A549 (cell line): Measurements from ENCODE around the gene DCAF6. TPM values are rescaled to one million over a fixed set of nuclear protein-coding genes. Genes with fewer than 3 reads are reported as not detected.

Source experiments
- ATAC-seq, 2 experiments: fragments of 200-7000 bp in 1 of 2; fragments of >200 bp in 1 of 2; cut with Nextera tagmentation in 1 of 2; cut with Tn5 transposase in 1 of 2; 3 replicates each; pipeline versions ENCODE4 v1.8.0 to v1.9.1; 2018 to 2020; ENCODE audit warnings: mild to moderate bottlenecking in 1 of 2, moderate library complexity in 1 of 2
- CTCF ChIA-PET: fragments of 300-600 bp; sonication (Branson Sonifier 250); formaldehyde crosslinking; extraction: SDS; loops from one replicate; lab custom pipeline; 2021; ENCODE audit warnings: antibody characterized with exemption, inconsistent platforms; lab: Yijun Ruan, JAX
- POLR2A ChIA-PET: fragments of 350-600 bp; formaldehyde crosslinking; extraction: SDS; loops from one replicate; lab custom pipeline; 2021; ENCODE audit warnings: antibody characterized with exemption, inconsistent platforms; lab: Yijun Ruan, JAX
- DNase-seq, 2 experiments: peaks; one replicate each; pipeline versions ENCODE4 v3.0.0 to v3.0.0-alpha.2; 2011 to 2016; ENCODE audit warnings: low read depth in 1 of 2, low spot score in 1 of 2
- FAIRE-seq: peaks from 2 replicates; lab custom pipeline; 2011; peaks lifted over from hg19 to GRCh38; lab: Jason Lieb, UNC
- H3K27ac ChIP-seq, 2 experiments: fragments of >200 bp; sonication (Bioruptor Twin); formaldehyde crosslinking; 3 replicates each; pipeline ENCODE4 v1.5.1; 2016 to 2017
- H3K4me1 ChIP-seq: fragments of >200 bp; sonication (Bioruptor Twin); formaldehyde crosslinking; 3 replicates; pipeline ENCODE4 v1.6.1; 2016
- H3K4me2 ChIP-seq: fragments of >200 bp; sonication (Bioruptor Twin); formaldehyde crosslinking; 3 replicates; pipeline ENCODE4 v1.6.1; 2016
- H3K4me3 ChIP-seq: fragments of >200 bp; sonication (Bioruptor Twin); formaldehyde crosslinking; 3 replicates; pipeline ENCODE4 v1.5.1; 2016
- H3K9me3 ChIP-seq: fragments of >200 bp; sonication (Bioruptor Twin); formaldehyde crosslinking; 3 replicates; pipeline ENCODE4 v1.6.1; 2016
- ATOH8 ChIP-seq: fragments of 250-450 bp; sonication (Bioruptor Pico); IDR thresholded peaks from 2 replicates; pipeline ENCODE4 v1.5.0; 2020; ENCODE audit warnings: low read depth, mild to moderate bottlenecking, moderate library complexity
- BCL3 ChIP-seq: fragments of >200 bp; sonication (Bioruptor Twin); formaldehyde crosslinking; IDR thresholded peaks from 3 replicates; pipeline ENCODE4 v1.6.1; 2016
- BHLHE40 ChIP-seq: IDR thresholded peaks from 2 replicates; pipeline ENCODE4 v1.6.1; 2012; ENCODE audit warnings: low read depth, low read length, inconsistent platforms
- CEBPB ChIP-seq, 2 experiments: fragments of >200 bp in 1 of 2; sonication (Bioruptor Twin) in 1 of 2; formaldehyde crosslinking in 1 of 2; IDR thresholded peaks; 2 replicates each; pipeline ENCODE4 v1.6.1; 2012 to 2016
- CHD2 ChIP-seq: fragments of 150-350 bp; IDR thresholded peaks from 2 replicates; pipeline ENCODE4 v1.6.1; 2014; ENCODE audit warnings: low read length; ENCODE audit not compliant: partially characterized antibody
- CHD4 ChIP-seq: fragments of 200-600 bp; sonication (generic); IDR thresholded peaks from 2 replicates; pipeline ENCODE4 v1.6.1; 2016; ENCODE audit warnings: antibody characterized with exemption, mild to moderate bottlenecking, borderline replicate concordance
- E2F6 ChIP-seq: IDR thresholded peaks from 2 replicates; pipeline ENCODE4 v1.6.1; 2012; ENCODE audit warnings: low read depth, borderline replicate concordance
- EP300 ChIP-seq, 2 experiments: fragments of >200 bp; sonication (Bioruptor Twin); formaldehyde crosslinking; IDR thresholded peaks; 2 replicates in 1 of 2; 3 replicates in 1 of 2; pipeline ENCODE4 v1.6.1; 2016 to 2017
- ESRRA ChIP-seq: fragments of 150-350 bp; IDR thresholded peaks from 2 replicates; pipeline ENCODE4 v1.6.1; 2014; ENCODE audit warnings: mild to moderate bottlenecking, low read length, borderline replicate concordance
- HEYL ChIP-seq: fragments of 250-450 bp; sonication (Bioruptor Pico); IDR thresholded peaks from 2 replicates; pipeline ENCODE4 v1.8.0; 2021; ENCODE audit warnings: mild to moderate bottlenecking, moderate library complexity
- HOXA7 ChIP-seq: fragments of 250-450 bp; sonication (Bioruptor Pico); IDR thresholded peaks from 2 replicates; pipeline ENCODE4 v1.5.0; 2020; ENCODE audit warnings: mild to moderate bottlenecking, moderate library complexity
- HOXB5 ChIP-seq: fragments of 250-450 bp; sonication (Bioruptor Pico); IDR thresholded peaks from 2 replicates; pipeline ENCODE4 v1.5.0; 2020; ENCODE audit warnings: mild to moderate bottlenecking, moderate library complexity
- JUN ChIP-seq, 2 experiments: fragments of >200 bp; sonication (Bioruptor Twin); formaldehyde crosslinking; IDR thresholded peaks; 2 replicates in 1 of 2; 3 replicates in 1 of 2; pipeline ENCODE4 v1.6.1; 2016 to 2017
- MAFK ChIP-seq: fragments of 450-650 bp; IDR thresholded peaks from 2 replicates; pipeline ENCODE4 v1.6.1; 2014; ENCODE audit not compliant: partially characterized antibody
- MAX ChIP-seq: IDR thresholded peaks from 2 replicates; pipeline ENCODE4 v1.6.1; 2012
- MYC ChIP-seq: IDR thresholded peaks from 2 replicates; pipeline ENCODE4 v1.6.1; 2012; ENCODE audit warnings: mild to moderate bottlenecking, inconsistent platforms, low read length, improper control_type of control experiment, borderline replicate concordance
- NFE2L2 ChIP-seq: fragments of 150-350 bp; conservative IDR thresholded peaks from 2 replicates; pipeline ENCODE4 v1.6.1; 2014; ENCODE audit warnings: low read length
- NR3C1 ChIP-seq: fragments of >200 bp; sonication (Bioruptor Twin); formaldehyde crosslinking; IDR thresholded peaks from 3 replicates; pipeline ENCODE4 v1.6.1; 2017
- PBX3 ChIP-seq: IDR thresholded peaks from 2 replicates; pipeline ENCODE4 v1.6.1; 2012
- PHF8 ChIP-seq: fragments of 200-600 bp; sonication (generic); IDR thresholded peaks from 2 replicates; pipeline ENCODE4 v1.6.1; 2016; ENCODE audit warnings: low read depth, mild to moderate bottlenecking, antibody characterized with exemption, moderate library complexity, borderline replicate concordance
- POLR2AphosphoS2 ChIP-seq: conservative IDR thresholded peaks from 2 replicates; pipeline ENCODE4 v1.6.1; 2012; ENCODE audit warnings: low read length, improper control_type of control experiment, inconsistent platforms
- RAD21 ChIP-seq, 2 experiments: fragments of >200 bp in 1 of 2; sonication (Bioruptor Twin) in 1 of 2; formaldehyde crosslinking in 1 of 2; IDR thresholded peaks in 1 of 2; conservative IDR thresholded peaks in 1 of 2; 2 replicates in 1 of 2; 3 replicates in 1 of 2; pipeline ENCODE4 v1.6.1; 2012 to 2018; ENCODE audit warnings: inconsistent platforms in 1 of 2
- RARB ChIP-seq: fragments of 250-450 bp; sonication (Bioruptor Pico); IDR thresholded peaks from 2 replicates; pipeline ENCODE4 v1.8.0; 2021; ENCODE audit warnings: mild to moderate bottlenecking, moderate library complexity
- RCOR1 ChIP-seq: fragments of 150-350 bp; IDR thresholded peaks from 2 replicates; pipeline ENCODE4 v1.6.1; 2014; ENCODE audit warnings: antibody characterized with exemption, low read length, low read depth
- RFX5 ChIP-seq: fragments of 450-650 bp; IDR thresholded peaks from 2 replicates; pipeline ENCODE4 v1.7.1; 2014; ENCODE audit warnings: antibody characterized with exemption, mild to moderate bottlenecking, moderate library complexity
- RNF2 ChIP-seq: fragments of 200-600 bp; sonication (generic); IDR thresholded peaks from 2 replicates; pipeline ENCODE4 v1.6.1; 2016; ENCODE audit warnings: low read depth, mild to moderate bottlenecking, antibody characterized with exemption, moderate library complexity, borderline replicate concordance
- SMC3 ChIP-seq: fragments of >200 bp; sonication (Bioruptor Twin); formaldehyde crosslinking; IDR thresholded peaks from 3 replicates; pipeline ENCODE4 v1.6.1; 2018; ENCODE audit warnings: inconsistent platforms
- USF2 ChIP-seq: fragments of 450-650 bp; IDR thresholded peaks from 2 replicates; pipeline ENCODE4 v1.6.1; 2014; ENCODE audit warnings: antibody characterized with exemption
- ZSCAN20 ChIP-seq: fragments of 250-450 bp; sonication (Bioruptor Pico); IDR thresholded peaks from 2 replicates; pipeline ENCODE4 v1.8.0; 2022; ENCODE audit warnings: mild to moderate bottlenecking, moderate library complexity
- WGBS: methylation state at CpG from one replicate; pipeline ENCODE4 v1.1.6; 2017; ENCODE audit errors: missing lambda C conversion rate; 5-methylcytosine and 5-hydroxymethylcytosine counted together
- polyA plus RNA-seq, 4 experiments: library from polyadenylated mRNA; depleted of rRNA in 3 of 4; stranded (reverse); fragments of >200 nt; fragmentation: RNase III in 1 of 4; extraction: RNeasy Plus Mini Kit Qiagen cat#74134 plus additional on column Dnase treatment in 1 of 4; gene quantifications; 2 replicates in 3 of 4; 3 replicates in 1 of 4; pipeline ENCODE4 v1.2.3, GENCODE V29; 2011 to 2017

Gene DCAF6
- polyA plus RNA-seq, 2 of the 4 experiments (the other 2 are of a cell fraction) = 39.9 to 74.7 TPM

GRCh38 chr1:168101336-168101735 is 164.9 kb downstream of the DCAF6 start:
- 88% methylated on average over 8 of the region's 8 CpGs for WGBS
- Histone ChIP-seq H3K9me3 (no peaks in the 10 kb centered on the region), H3K4me3 (no peak overlapping the region), H3K27ac (no peak overlapping the region), H3K4me2 (no peak overlapping the region), H3K4me1 (no peaks in the 10 kb centered on the region)
- CTCF ChIA-PET = interaction anchor here (0.6 to 2.0 kb wide), 5 partner anchors 10 to 27 kb away, joined by 3 to 9 read pairs (median 4); no protein-coding TSS in a partner anchor
- DNase-seq (no peak), FAIRE-seq (no peak), ATAC-seq (no peak)
- POLR2A ChIA-PET = no interaction called here
- TF ChIP-seq NR3C1 (no peak), PBX3 (no peak), JUN (IDR thresholded peaks at IDR 0.05) (no peak), EP300 (IDR thresholded peaks at IDR 0.05) (no peak), RAD21 (conservative IDR thresholded peaks at IDR 0.05 in 1 of 2, IDR thresholded peaks at IDR 0.05 in 1 of 2) (no peak), HOXB5 (CRISPR knock-in tag) (no peak), USF2 (no peak), MAFK (no peak), RCOR1 (no peak), HOXA7 (CRISPR knock-in tag) (no peak), MAX (no peak), BHLHE40 (no peak), POLR2AphosphoS2 (no peak), SMC3 (no peak), CHD4 (no peak), ESRRA (no peak), RNF2 (no peak), ZSCAN20 (CRISPR knock-in tag) (no peak)
- TF ChIP-seq, all 56 proteins: peak for 0

- POLR2A ChIA-PET = no interaction called here
Measured at GRCh38 chr1:168102487-168102886, 166.0 kb downstream of the DCAF6 start.

More at GRCh38 chr1:168102487-168102886, 166.0 kb downstream of the DCAF6 start:
- H3K9me3 ChIP-seq = no peaks in the 10 kb centered on the region
- no peak overlapping the region for H3K27ac ChIP-seq
- H3K4me3 ChIP-seq = no peak overlapping the region
- no peak overlapping the region for H3K4me2 ChIP-seq
- ATAC-seq (no peak), FAIRE-seq (no peak), DNase-seq (no peak)
- CTCF ChIA-PET = interaction anchor here (0.9 to 2.0 kb wide), 3 partner anchors 11 to 20 kb away, joined by 3 to 9 read pairs (median 9); no protein-coding TSS in a partner anchor
- no peaks in the 10 kb centered on the region for H3K4me1 ChIP-seq
- TF ChIP-seq MAX (no peak), RCOR1 (no peak), MAFK (no peak), MYC (no peak), HEYL (no peak), RFX5 (no peak), CEBPB (IDR thresholded peaks at IDR 0.05) (no peak), USF2 (no peak), BCL3 (no peak), SMC3 (no peak), NFE2L2 (no peak), PHF8 (no peak), E2F6 (no peak), CHD2 (no peak), BHLHE40 (no peak), ZSCAN20 (CRISPR knock-in tag) (no peak), ATOH8 (CRISPR knock-in tag) (no peak), RARB (CRISPR knock-in tag) (no peak)
- WGBS = 66% methylated on average over 1 of the region's 1 CpG
